Ovary (tissue), 9 donors: ENCODE data around the gene TOB1. TPM values are rescaled to one million over a fixed set of nuclear protein-coding genes. Genes with fewer than 3 reads are reported as not detected.

Experiments
- DNase-seq, 5 donors: peaks; one replicate each; pipeline ENCODE4 v3.0.0-alpha.2; 2019 to 2020
- H3K27ac ChIP-seq, 2 donors: fragments of 200-600 bp; one replicate each; pipeline versions ENCODE4 v1.5.1 to v1.8.0; 2019 to 2022
- H3K27me3 ChIP-seq: fragments of 200-600 bp; one replicate; pipeline ENCODE4 v1.8.0; 2022
- H3K36me3 ChIP-seq: fragments of 200-600 bp; sonication (generic); one replicate; pipeline ENCODE4 v1.5.1; 2019
- H3K4me1 ChIP-seq: one replicate; pipeline ENCODE4 v1.8.1; 2013; ENCODE audit warnings: mild to moderate bottlenecking, moderate library complexity; ENCODE audit not compliant: insufficient read depth
- H3K4me3 ChIP-seq: fragments of 200-600 bp; sonication (generic); one replicate; pipeline ENCODE4 v1.5.1; 2017
- H3K9me3 ChIP-seq, 2 donors: fragments of 200-600 bp in 1 of 2; sonication (generic) in 1 of 2; one replicate each; pipeline versions ENCODE4 v1.5.1 to v1.8.1; 2013 to 2019; ENCODE audit warnings: mild to moderate bottlenecking in 1 of 2, moderate library complexity in 1 of 2
- CTCF ChIP-seq, 3 donors: fragments of 450-650 bp in 2 of 3; fragments of 200-600 bp in 1 of 3; IDR thresholded peaks; one replicate each; pipeline versions ENCODE4 v1.5.1 to v1.8.0; 2016 to 2022; ENCODE audit warnings: antibody characterized with exemption in 3 of 3, mild to moderate bottlenecking in 1 of 3
- EP300 ChIP-seq: sonication (generic); formaldehyde crosslinking; IDR thresholded peaks from one replicate; pipeline ENCODE4 v1.6.1; 2017; ENCODE audit warnings: antibody characterized with exemption
- POLR2A ChIP-seq: fragments of 450-650 bp; IDR thresholded peaks from one replicate; pipeline ENCODE4 v1.6.1; 2017; ENCODE audit warnings: antibody characterized with exemption, mild to moderate bottlenecking, moderate library complexity
- WGBS, 3 donors: extraction: QIAGEN DNeasy Blood & Tissue Kit in 1 of 3; methylation state at CpG; one replicate each; pipeline versions ENCODE4 v1.1.5 to v1.1.7; 2013 to 2017; 5-methylcytosine and 5-hydroxymethylcytosine counted together
- intact Hi-C, 4 donors: fragments of 100-400 bp; cut with DNase I; formaldehyde crosslinking; loops; one replicate each; pipeline versions ENCODE4 v1.11.0 to v1.15.1; 2022 to 2023
- polyA plus RNA-seq, 2 donors: library from polyadenylated mRNA; stranded (reverse); fragments of 200-250 nt in 1 of 2; fragments of 350-450 nt in 1 of 2; fragmentation: Illumina TruSeq in 1 of 2; extraction: RNeasy Lipid Tissue Mini Kit (QIAGEN cat#74804) in 1 of 2; gene quantifications; one replicate each; pipeline ENCODE4 v1.2.3, GENCODE V29; 2013 to 2014
- total RNA-seq, 7 donors: library from RNA; depleted of rRNA in 2 of 7; stranded (reverse); fragments of >200 nt in 2 of 7; fragmentation: NEBNext Ultra II Directional in 3 of 7; extraction: Animal tissue kit (Norgen Biotek cat#: 25700) in 3 of 7; gene quantifications; one replicate each; pipeline versions ENCODE4 v1.1.0 to v1.2.4, GENCODE V29; 2016 to 2023
- donor health status: DM: no; HTN: no; CAD: no; lungs with moderate emphysema.
- donor health status: DM: no; HTN: no; CAD: no.
- donor health status: Bipolar disorder and iron deficiency.
- donor health status: DM: yes; HTN: yes; CAD: no.
- donor health status: DM: no; HTN: no; CAD: no.
- donor health status: DM: yes; HTN: yes; CAD: no.

TOB1 gene
- total and polyA plus RNA-seq, 9 donors: 19.6 to 150 (median 72.1) TPM

GRCh38 chr17:50891577-50891989, 25.4 kb upstream of the TOB1 start:
- Histone ChIP-seq H3K4me3 (no peak overlapping the region), H3K9me3 (no peaks in the 10 kb centered on the region), H3K27me3 (no peaks in the 10 kb centered on the region), H3K27ac (no peak overlapping the region), H3K36me3 (no peaks in the 10 kb centered on the region), H3K4me1 (no peaks in the 10 kb centered on the region)
- TF ChIP-seq CTCF (IDR thresholded peaks at IDR 0.05): no peak
- TF ChIP-seq EP300: no peak
- intact Hi-C loops: no loop called here
- WGBS, 3 donors: 93 to 95% (median 93%) methylated on average over 4 of the region's 4 CpGs
- no peak for DNase-seq

- intact Hi-C loops: no loop called here
- H3K9me3 ChIP-seq: no peaks in the 10 kb centered on the region
- H3K36me3 ChIP-seq: no peaks in the 10 kb centered on the region
- no peak overlapping the region for H3K4me3 ChIP-seq
- DNase-seq: no peak
- H3K27me3 ChIP-seq: no peaks in the 10 kb centered on the region
- no peak overlapping the region for H3K27ac ChIP-seq
- no peaks in the 10 kb centered on the region for H3K4me1 ChIP-seq
- WGBS, 3 donors: 78 to 87% (median 80%) methylated on average over 12 of the region's 12 CpGs
- TF ChIP-seq EP300 (no peak), CTCF (IDR thresholded peaks at IDR 0.05) (no peak), POLR2A (no peak)
Measured at GRCh38 chr17:50890675-50891516, 24.7 kb upstream of the TOB1 start.

- no peaks in the 10 kb centered on the region for H3K27me3 ChIP-seq
- H3K36me3 ChIP-seq: no peaks in the 10 kb centered on the region
- TF ChIP-seq POLR2A (no peak), EP300 (no peak), CTCF (IDR thresholded peaks at IDR 0.05) (no peak)
- H3K4me1 ChIP-seq: no peaks in the 10 kb centered on the region
- intact Hi-C loops: no loop called here
- no peak for DNase-seq
- H3K27ac ChIP-seq: no peak overlapping the region
- H3K4me3 ChIP-seq: no peak overlapping the region
- no peaks in the 10 kb centered on the region for H3K9me3 ChIP-seq
- WGBS, 3 donors: 87 to 89% (median 87%) methylated on average over 3 of the region's 3 CpGs
Measured at GRCh38 chr17:50889528-50890118, 23.5 kb upstream of the TOB1 start.

- no peak overlapping the region for H3K27ac ChIP-seq
- no peaks in the 10 kb centered on the region for H3K36me3 ChIP-seq
- intact Hi-C loops: no loop called here
- no peaks in the 10 kb centered on the region for H3K9me3 ChIP-seq
- no peak overlapping the region for H3K4me3 ChIP-seq
- no peaks in the 10 kb centered on the region for H3K27me3 ChIP-seq
- WGBS, 3 donors: 91 to 93% (median 92%) methylated on average over 5 of the region's 5 CpGs
- no peaks in the 10 kb centered on the region for H3K4me1 ChIP-seq
- TF ChIP-seq POLR2A: no peak
- no peak for TF ChIP-seq EP300
- DNase-seq: no peak
Measured at GRCh38 chr17:50887705-50888245, 21.6 kb upstream of the TOB1 start.
